IPS DF 4.7 (cell line): ENCODE data around the gene HTR3D.
A peak's percentile ranks its signal among the peaks of the same experiment; 100 is the strongest.
"Not testable (repeated sequence)": the region's sequence is repeated elsewhere in the genome, so short reads cannot be mapped to it uniquely, and the experiment has no call there.

ENCODE experiments used
- DNase-seq: peaks from one replicate; pipeline ENCODE4 v3.0.0-alpha.2; 2013; ENCODE audit warnings: low spot score; ENCODE audit errors: extremely low read depth

Gene HTR3D

GRCh38 chr3:184016169-184016570 is 15.4 kb upstream of the HTR3D start:
- DNase-seq, result no peak

- DNase-seq, result no peak
Measured at GRCh38 chr3:184016811-184017671, 14.5 kb upstream of the HTR3D start.

- peak; percentile 71 for DNase-seq
Measured at GRCh38 chr3:184017672-184018423, 13.7 kb upstream of the HTR3D start, which contains the start of gene ABCC5. ABCC5 (minus strand) TSS chr3:184017884; CDS start chr3:184014392, 3,492 bp downstream.

- no peak for DNase-seq
Measured at GRCh38 chr3:184018424-184018973, 13.0 kb upstream of the HTR3D start.

GRCh38 chr3:184022323-184022722 is 9.2 kb upstream of the HTR3D start:
- DNase-seq, result no peak

- not testable (repeated sequence) for DNase-seq
Measured at GRCh38 chr3:184025256-184025655, 6.3 kb upstream of the HTR3D start.

GRCh38 chr3:184028275-184028890 is 3.2 kb upstream of the HTR3D start:
- not testable (repeated sequence) for DNase-seq

- DNase-seq, result no peak
Measured at GRCh38 chr3:184029443-184029842, 2.1 kb upstream of the HTR3D start.

- no peak for DNase-seq
Measured at GRCh38 chr3:184030536-184030935, 1.0 kb upstream of the HTR3D start.

- no peak for DNase-seq
Measured at GRCh38 chr3:184037816-184038215, 6.3 kb downstream of the HTR3D start.

GRCh38 chr3:184038307-184038706 is 6.8 kb downstream of the HTR3D start:
- not testable (repeated sequence) for DNase-seq

GRCh38 chr3:184039414-184039813 is 7.9 kb downstream of the HTR3D start:
- DNase-seq, result no peak

- no peak for DNase-seq
Measured at GRCh38 chr3:184040010-184040409, 8.5 kb downstream of the HTR3D start.

- DNase-seq, result no peak
Measured at GRCh38 chr3:184042617-184043016, 11.1 kb downstream of the HTR3D start.

GRCh38 chr3:184045995-184046394 is 14.5 kb downstream of the HTR3D start:
- DNase-seq, result no peak

GRCh38 chr3:184050217-184050847 is 18.8 kb downstream of the HTR3D start:
- no peak for DNase-seq

GRCh38 chr3:184052767-184053166 is 21.2 kb downstream of the HTR3D start, which contains the start of gene HTR3C:
HTR3C (plus strand) TSS chr3:184053047; CDS start chr3:184053081, 34 bp downstream.
- DNase-seq, result no peak

- no peak for DNase-seq
Measured at GRCh38 chr3:184058029-184058428, 26.5 kb downstream of the HTR3D start.

GRCh38 chr3:184059424-184059823 is 27.9 kb downstream of the HTR3D start:
- no peak for DNase-seq

- no peak for DNase-seq
Measured at GRCh38 chr3:184062637-184063036, 31.1 kb downstream of the HTR3D start.

- no peak for DNase-seq
Measured at GRCh38 chr3:184066211-184066610, 34.7 kb downstream of the HTR3D start.
